H9 (cell line): ENCODE measurements around the gene CELSR2. TPM values are rescaled to one million over a fixed set of nuclear protein-coding genes. Genes with fewer than 3 reads are reported as not detected.

ENCODE experiments used
- DNase-seq: peaks from one replicate; pipeline ENCODE4 v3.0.0-alpha.2; 2017
- H2AFZ ChIP-seq: one replicate; pipeline ENCODE4 v1.6.1; 2013; ENCODE audit warnings: mild to moderate bottlenecking, low read length, control low read depth, moderate library complexity
- H2AK5ac ChIP-seq: 2 replicates; pipeline ENCODE4 v1.6.1; 2013; ENCODE audit warnings: low read length, control low read depth, mixed read lengths; ENCODE audit not compliant: insufficient read length
- H2BK120ac ChIP-seq: one replicate; pipeline ENCODE4 v1.6.1; 2013; ENCODE audit warnings: low read depth, mild to moderate bottlenecking, low read length, control low read depth, inconsistent platforms; ENCODE audit not compliant: poor library complexity, severe bottlenecking
- H2BK12ac ChIP-seq: 2 replicates; pipeline ENCODE4 v1.6.1; 2013; ENCODE audit warnings: low read length, control low read depth, mixed read lengths, low read depth; ENCODE audit not compliant: insufficient read length
- H2BK15ac ChIP-seq: 2 replicates; pipeline ENCODE4 v1.6.1; 2013; ENCODE audit warnings: low read depth, low read length, control low read depth
- H2BK20ac ChIP-seq: one replicate; pipeline ENCODE4 v1.6.1; 2013; ENCODE audit warnings: low read depth, mild to moderate bottlenecking, low read length, control low read depth, inconsistent platforms; ENCODE audit not compliant: poor library complexity, severe bottlenecking
- H2BK5ac ChIP-seq: 2 replicates; pipeline ENCODE4 v1.6.1; 2013; ENCODE audit warnings: low read length, control low read depth, mixed read lengths; ENCODE audit not compliant: insufficient read length
- H3K14ac ChIP-seq: 2 replicates; pipeline ENCODE4 v1.6.1; 2013; ENCODE audit warnings: low read length, control low read depth; ENCODE audit not compliant: insufficient read depth
- H3K18ac ChIP-seq: 2 replicates; pipeline ENCODE4 v1.6.1; 2013; ENCODE audit warnings: low read depth, mild to moderate bottlenecking, mixed read lengths, low read length, control low read depth; ENCODE audit not compliant: insufficient read length
- H3K23ac ChIP-seq: 2 replicates; pipeline ENCODE4 v1.6.1; 2013; ENCODE audit warnings: low read length, control low read depth, mixed read lengths, low read depth; ENCODE audit not compliant: insufficient read length
- H3K23me2 ChIP-seq: 2 replicates; pipeline ENCODE4 v1.6.1; 2013; ENCODE audit warnings: low read depth, mild to moderate bottlenecking, mixed read lengths, low read length, control low read depth; ENCODE audit not compliant: insufficient read length, poor library complexity, severe bottlenecking
- H3K27ac ChIP-seq: 2 replicates; pipeline ENCODE4 v1.5.1; 2013; ENCODE audit warnings: low read length, control low read depth, mixed read lengths, low read depth; ENCODE audit not compliant: insufficient read length
- H3K27me3 ChIP-seq: 2 replicates; pipeline ENCODE4 v1.6.1; 2013; ENCODE audit warnings: low read length, control low read depth, inconsistent platforms; ENCODE audit not compliant: insufficient read depth
- H3K4ac ChIP-seq: 2 replicates; pipeline ENCODE4 v1.6.1; 2013; ENCODE audit warnings: low read depth, mild to moderate bottlenecking, control low read depth, inconsistent platforms, low read length, moderate library complexity
- H3K4me1 ChIP-seq: 2 replicates; pipeline ENCODE4 v1.6.1; 2013; ENCODE audit warnings: low read length, control low read depth, inconsistent platforms; ENCODE audit not compliant: insufficient read depth
- H3K4me2 ChIP-seq: 2 replicates; pipeline ENCODE4 v1.6.1; 2013; ENCODE audit warnings: low read length, control low read depth, mixed read lengths; ENCODE audit not compliant: insufficient read length, insufficient read depth
- H3K56ac ChIP-seq: 2 replicates; pipeline ENCODE4 v1.6.1; 2013; ENCODE audit warnings: low read depth, mild to moderate bottlenecking, mixed read lengths, low read length, control low read depth; ENCODE audit not compliant: insufficient read length
- H3K79me1 ChIP-seq: 2 replicates; pipeline ENCODE4 v1.6.1; 2013; ENCODE audit warnings: low read depth, mild to moderate bottlenecking, moderate library complexity, low read length, control low read depth, inconsistent platforms; ENCODE audit not compliant: insufficient read depth, poor library complexity, severe bottlenecking
- H3K79me2 ChIP-seq: 2 replicates; pipeline ENCODE4 v1.6.1; 2013; ENCODE audit warnings: low read length, control low read depth, inconsistent platforms; ENCODE audit not compliant: insufficient read depth
- H3K9ac ChIP-seq: 2 replicates; pipeline ENCODE4 v1.6.1; 2013; ENCODE audit warnings: low read length, control low read depth, mixed read lengths; ENCODE audit not compliant: insufficient read length; ENCODE audit errors: extremely low read depth
- H3K9me3 ChIP-seq: one replicate; pipeline ENCODE4 v1.6.1; 2013; ENCODE audit warnings: low read depth, low read length, inconsistent platforms; ENCODE audit not compliant: control insufficient read depth
- H3T11ph ChIP-seq: one replicate; pipeline ENCODE4 v1.6.1; 2013; ENCODE audit warnings: mild to moderate bottlenecking, low read length, control low read depth, inconsistent platforms
- H4K20me1 ChIP-seq: one replicate; pipeline ENCODE4 v1.6.1; 2013; ENCODE audit not compliant: control insufficient read depth, insufficient read length, insufficient read depth
- H4K5ac ChIP-seq: 2 replicates; pipeline ENCODE4 v1.6.1; 2013; ENCODE audit warnings: low read depth, mild to moderate bottlenecking, mixed read lengths, low read length, control low read depth; ENCODE audit not compliant: insufficient read length
- H4K8ac ChIP-seq: replicated peaks from 2 replicates; pipeline ENCODE4 v1.6.1; 2013; ENCODE audit warnings: low read length, control low read depth, mixed read lengths, low read depth; ENCODE audit not compliant: insufficient read length
- H4K91ac ChIP-seq: 2 replicates; pipeline ENCODE4 v1.6.1; 2013; ENCODE audit warnings: low read depth, mild to moderate bottlenecking, moderate library complexity, mixed read lengths, low read length, control low read depth; ENCODE audit not compliant: insufficient read length
- H3K27ac Mint-ChIP-seq, 3 experiments: 2 replicates in 2 of 3; 3 replicates in 1 of 3; pipeline ENCODE4 v1.8.0; 2020 to 2021; ENCODE audit warnings: mixed read lengths in 3 of 3, mild to moderate bottlenecking in 1 of 3, moderate library complexity in 1 of 3
- H3K27me3 Mint-ChIP-seq: 2 replicates; pipeline ENCODE4 v1.8.0; 2021; ENCODE audit warnings: low read depth, mild to moderate bottlenecking, moderate library complexity, mixed read lengths
- H3K36me3 Mint-ChIP-seq, 3 experiments: 2 replicates in 2 of 3; 3 replicates in 1 of 3; pipeline ENCODE4 v1.8.0; 2020 to 2021; ENCODE audit warnings: low read depth in 3 of 3, mixed read lengths in 3 of 3; ENCODE audit not compliant: insufficient read depth in 1 of 3
- H3K4me1 Mint-ChIP-seq, 2 experiments: 2 replicates each; pipeline ENCODE4 v1.8.0; 2020; ENCODE audit warnings: mixed read lengths in 2 of 2
- H3K4me3 Mint-ChIP-seq, 2 experiments: 2 replicates in 1 of 2; 3 replicates in 1 of 2; pipeline ENCODE4 v1.8.0; 2020 to 2021; ENCODE audit warnings: mild to moderate bottlenecking in 2 of 2, mixed read lengths in 2 of 2, moderate library complexity in 1 of 2
- H3K9me3 Mint-ChIP-seq, 2 experiments: 2 replicates in 1 of 2; 3 replicates in 1 of 2; pipeline ENCODE4 v1.8.0; 2020; ENCODE audit warnings: mild to moderate bottlenecking in 2 of 2, mixed read lengths in 2 of 2, moderate library complexity in 1 of 2
- WGBS: extraction: QIAGEN DNeasy Blood & Tissue Kit; methylation state at CpG from one replicate; pipeline ENCODE4 v1.1.7; 2013; ENCODE audit warnings: missing lambda C conversion rate, low lambda C conversion rate, mixed read lengths; ENCODE audit not compliant: insufficient read length; ENCODE audit errors: extremely low coverage; 5-methylcytosine and 5-hydroxymethylcytosine counted together
- total RNA-seq: library from RNA; stranded (reverse); gene quantifications from 2 replicates; pipeline ENCODE4 v1.2.1, GENCODE V29; 2021
- TF ChIP-seq, protein P1 (sequence below): fragments of 200-600 bp; sonication (generic); conservative IDR thresholded peaks from 3 replicates; pipeline ENCODE4 v1.8.0; 2021; ENCODE audit warnings: antibody characterized with exemption, mild to moderate bottlenecking

CELSR2 gene
- total RNA-seq, 1 experiment from 2014 or later, result 29.2 TPM

- Histone ChIP-seq H2AK5ac (no peak overlapping the region), H4K5ac (no peak overlapping the region), H2BK5ac (no peak overlapping the region), H3K79me1 (no peaks in the 10 kb centered on the region), H3K9me3 (no peaks in the 10 kb centered on the region), H3K56ac (no peak overlapping the region), H4K8ac (no peak overlapping the region), H3K9ac (no peak overlapping the region), H4K91ac (no peak overlapping the region), H3T11ph (no peak overlapping the region), H3K23me2 (peaks cover 5% of the 10 kb centered on the region), H3K18ac (peak overlapping the region; percentile 58), H3K4me2 (no peak overlapping the region), H3K27me3 (peaks cover 4% of the 10 kb centered on the region; the same call in 1 of the 2 replicates), H2BK15ac (no peak overlapping the region; the same call in 1 of the 2 replicates), H3K27ac (no peak overlapping the region), H3K4ac (no peak overlapping the region), H3K14ac (peak overlapping the region; percentile 54), H2BK12ac (no peak overlapping the region), H4K20me1 (no peaks in the 10 kb centered on the region), H2BK20ac (no peak overlapping the region), H3K4me1 (no peaks in the 10 kb centered on the region; the same call in 1 of the 2 replicates), H2AFZ (no peak overlapping the region), H3K79me2 (no peaks in the 10 kb centered on the region; the same call in 1 of the 2 replicates), H3K23ac (no peak overlapping the region), H2BK120ac (no peak overlapping the region)
- Mint-ChIP-seq H3K4me3 (peak overlapping the region; percentile 41 to 67; a peak in 2 of 5 replicates), H3K9me3 (peaks cover 14 to 21% of the 10 kb centered on the region in 2 experiments), H3K36me3 (peaks cover 25 to 40% (median 33%) of the 10 kb centered on the region in 3 experiments), H3K27me3 (peaks cover 24% of the 10 kb centered on the region), H3K27ac (no peak overlapping the region; a peak in 2 of 7 replicates), H3K4me1 (peaks cover 43 to 53% of the 10 kb centered on the region in 2 experiments)
- no peak for DNase-seq
- TF ChIP-seq, protein P1, sequence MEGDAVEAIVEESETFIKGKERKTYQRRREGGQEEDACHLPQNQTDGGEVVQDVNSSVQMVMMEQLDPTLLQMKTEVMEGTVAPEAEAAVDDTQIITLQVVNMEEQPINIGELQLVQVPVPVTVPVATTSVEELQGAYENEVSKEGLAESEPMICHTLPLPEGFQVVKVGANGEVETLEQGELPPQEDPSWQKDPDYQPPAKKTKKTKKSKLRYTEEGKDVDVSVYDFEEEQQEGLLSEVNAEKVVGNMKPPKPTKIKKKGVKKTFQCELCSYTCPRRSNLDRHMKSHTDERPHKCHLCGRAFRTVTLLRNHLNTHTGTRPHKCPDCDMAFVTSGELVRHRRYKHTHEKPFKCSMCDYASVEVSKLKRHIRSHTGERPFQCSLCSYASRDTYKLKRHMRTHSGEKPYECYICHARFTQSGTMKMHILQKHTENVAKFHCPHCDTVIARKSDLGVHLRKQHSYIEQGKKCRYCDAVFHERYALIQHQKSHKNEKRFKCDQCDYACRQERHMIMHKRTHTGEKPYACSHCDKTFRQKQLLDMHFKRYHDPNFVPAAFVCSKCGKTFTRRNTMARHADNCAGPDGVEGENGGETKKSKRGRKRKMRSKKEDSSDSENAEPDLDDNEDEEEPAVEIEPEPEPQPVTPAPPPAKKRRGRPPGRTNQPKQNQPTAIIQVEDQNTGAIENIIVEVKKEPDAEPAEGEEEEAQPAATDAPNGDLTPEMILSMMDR, result no peak
- no CpG with 5 or more reads among the region's 7 CpGs for WGBS
These were observed 5.3 kb downstream of the CELSR2 start for GRCh38 chr1:109254621-109255096.
